Tibial nerve (tissue), 4 donors: ENCODE data around the gene TEN1.
A peak's percentile ranks its signal among the peaks of the same experiment; 100 is the strongest.

ENCODE experiments used
- EP300 ChIP-seq, 2 donors: sonication (generic); formaldehyde crosslinking; IDR thresholded peaks; one replicate each; pipeline ENCODE4 v1.6.1; 2017; ENCODE audit warnings: antibody characterized with exemption in 2 of 2, mild to moderate bottlenecking in 1 of 2
- POLR2A ChIP-seq, 2 donors: fragments of 450-650 bp; IDR thresholded peaks; one replicate each; pipeline ENCODE4 v1.6.1; 2017; ENCODE audit warnings: antibody characterized with exemption in 2 of 2, mild to moderate bottlenecking in 2 of 2, moderate library complexity in 2 of 2
- TF ChIP-seq, protein P1 (sequence below), 5 experiments: fragments of 200-600 bp in 3 of 5; fragments of 450-650 bp in 2 of 5; sonication (generic) in 3 of 5; IDR thresholded peaks; one replicate each; pipeline ENCODE4 v1.5.1; 2016 to 2019; ENCODE audit warnings: antibody characterized with exemption in 5 of 5, mild to moderate bottlenecking in 3 of 5, moderate library complexity in 2 of 5

DNA sequence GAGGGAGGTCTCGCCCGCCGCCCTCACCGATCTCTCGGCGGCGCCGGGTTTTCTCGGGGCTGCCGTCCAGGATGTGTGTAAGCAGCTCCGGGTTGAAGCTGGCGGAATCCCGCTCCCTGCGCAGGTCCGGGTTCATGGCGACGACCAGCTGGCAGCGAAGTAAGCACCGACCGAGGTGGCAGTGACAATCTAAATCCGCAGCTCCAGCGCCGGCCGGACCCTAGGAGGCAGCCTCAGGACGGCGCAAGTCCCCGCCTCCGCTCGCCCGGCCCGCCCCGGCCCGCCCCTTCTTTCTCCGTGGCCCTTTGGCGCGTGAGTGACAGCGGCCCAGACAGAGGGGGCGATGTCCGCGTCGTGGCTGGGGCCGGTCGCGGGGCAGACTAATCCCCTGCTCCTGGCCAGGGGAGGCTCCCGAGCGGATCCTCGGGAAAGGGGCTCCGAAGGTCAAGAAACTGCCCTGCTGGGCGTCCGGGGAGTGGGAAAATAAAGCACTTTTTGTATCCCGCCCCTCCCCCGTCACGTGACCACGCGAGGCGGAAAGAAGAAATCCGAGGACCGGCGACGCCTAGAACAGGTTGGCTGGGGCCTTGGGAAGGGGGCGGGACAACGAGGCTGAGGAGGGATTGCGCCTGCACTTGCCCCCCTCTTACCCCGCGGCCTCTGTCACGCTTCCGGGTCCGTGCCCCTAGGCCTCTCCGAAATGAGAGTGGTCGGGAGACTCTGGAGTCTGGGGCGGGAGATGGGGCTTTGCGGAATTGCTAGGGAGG lies at the start of gene TEN1, which contains the start of gene ACOX1:
- TF ChIP-seq EP300 (IDR thresholded peaks at IDR 0.05): peak; percentile 70 to 94
- TF ChIP-seq, protein P1, sequence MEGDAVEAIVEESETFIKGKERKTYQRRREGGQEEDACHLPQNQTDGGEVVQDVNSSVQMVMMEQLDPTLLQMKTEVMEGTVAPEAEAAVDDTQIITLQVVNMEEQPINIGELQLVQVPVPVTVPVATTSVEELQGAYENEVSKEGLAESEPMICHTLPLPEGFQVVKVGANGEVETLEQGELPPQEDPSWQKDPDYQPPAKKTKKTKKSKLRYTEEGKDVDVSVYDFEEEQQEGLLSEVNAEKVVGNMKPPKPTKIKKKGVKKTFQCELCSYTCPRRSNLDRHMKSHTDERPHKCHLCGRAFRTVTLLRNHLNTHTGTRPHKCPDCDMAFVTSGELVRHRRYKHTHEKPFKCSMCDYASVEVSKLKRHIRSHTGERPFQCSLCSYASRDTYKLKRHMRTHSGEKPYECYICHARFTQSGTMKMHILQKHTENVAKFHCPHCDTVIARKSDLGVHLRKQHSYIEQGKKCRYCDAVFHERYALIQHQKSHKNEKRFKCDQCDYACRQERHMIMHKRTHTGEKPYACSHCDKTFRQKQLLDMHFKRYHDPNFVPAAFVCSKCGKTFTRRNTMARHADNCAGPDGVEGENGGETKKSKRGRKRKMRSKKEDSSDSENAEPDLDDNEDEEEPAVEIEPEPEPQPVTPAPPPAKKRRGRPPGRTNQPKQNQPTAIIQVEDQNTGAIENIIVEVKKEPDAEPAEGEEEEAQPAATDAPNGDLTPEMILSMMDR (IDR thresholded peaks at IDR 0.05): peak; percentile 20 to 81 (median 56)
- peak; percentile 80 for TF ChIP-seq POLR2A (IDR thresholded peaks at IDR 0.05)
